Measurements from ENCODE around the gene CGB2. TPM values are rescaled to one million over a fixed set of nuclear protein-coding genes. Genes with fewer than 3 reads are reported as not detected.

The CGB2 gene
- polyA plus RNA-seq, 1 donor from 2014 or later, result not detected

Other genes starting within 250 kb of the CGB2 start
- gene BCAT2, start 220.9 kb upstream of the CGB2 start, polyA plus RNA-seq, result 31.8 TPM
- 1.2 TPM for gene HSD17B14, start 195.4 kb upstream of the CGB2 start, polyA plus RNA-seq
- gene PLEKHA4, start 163.3 kb upstream of the CGB2 start, polyA plus RNA-seq, result 3.2 TPM
- gene PPP1R15A, start 159.5 kb upstream of the CGB2 start, polyA plus RNA-seq, result 558 TPM
- not detected for gene TULP2, start 133.1 kb upstream of the CGB2 start, polyA plus RNA-seq
- gene NUCB1, start 131.6 kb upstream of the CGB2 start, polyA plus RNA-seq, result 103 TPM
- gene DHDH, start 98.2 kb upstream of the CGB2 start, polyA plus RNA-seq, result 0.39 TPM
- gene BAX, start 77.0 kb upstream of the CGB2 start, polyA plus RNA-seq, result 101 TPM
- gene FTL, start 66.6 kb upstream of the CGB2 start, polyA plus RNA-seq, result 7,236 TPM
- gene GYS1, start 38.6 kb upstream of the CGB2 start, polyA plus RNA-seq, result 26.4 TPM
- 65.7 TPM for gene RUVBL2, start 38.0 kb upstream of the CGB2 start, polyA plus RNA-seq
- 0.78 TPM for gene LHB, start 14.8 kb upstream of the CGB2 start, polyA plus RNA-seq
- not detected for gene CGB3, start 7.6 kb upstream of the CGB2 start, polyA plus RNA-seq
- gene CGB1, start 5.0 kb downstream of the CGB2 start, polyA plus RNA-seq, result not detected
- gene CGB5, start 12.0 kb downstream of the CGB2 start, polyA plus RNA-seq, result not detected
- not detected for gene CGB8, start 17.2 kb downstream of the CGB2 start, polyA plus RNA-seq
- gene CGB7, start 25.9 kb downstream of the CGB2 start, polyA plus RNA-seq, result not detected
- gene NTF4, start 32.9 kb downstream of the CGB2 start, polyA plus RNA-seq, result not detected
- gene KCNA7, start 40.8 kb downstream of the CGB2 start, polyA plus RNA-seq, result not detected
- gene SNRNP70, start 53.6 kb downstream of the CGB2 start, polyA plus RNA-seq, result 67.0 TPM
- 8.3 TPM for gene LIN7B, start 82.5 kb downstream of the CGB2 start, polyA plus RNA-seq
- gene C19orf73, start 87.3 kb downstream of the CGB2 start, polyA plus RNA-seq, result 2.6 TPM
- not detected for gene PPFIA3, start 87.7 kb downstream of the CGB2 start, polyA plus RNA-seq
- gene HRC, start 123.5 kb downstream of the CGB2 start, polyA plus RNA-seq, result not detected
- gene TRPM4, start 125.9 kb downstream of the CGB2 start, polyA plus RNA-seq, result not detected